SH-SY5Y (cell line): ENCODE measurements around the gene PLA2G4E.

Experiments used
- GATA2 ChIP-seq: IDR thresholded peaks from 2 replicates; pipeline ENCODE4 v1.6.1; 2011; ENCODE audit warnings: mild to moderate bottlenecking, low read depth, low read length
- GATA3 ChIP-seq: IDR thresholded peaks from 2 replicates; pipeline ENCODE4 v1.6.1; 2011; ENCODE audit warnings: low read depth, mild to moderate bottlenecking, low read length, moderate library complexity

Gene PLA2G4E

GRCh38 chr15:41994772-41995475 lies 25.9 kb downstream of the PLA2G4E start:
- no peak for TF ChIP-seq GATA3
- no peak for TF ChIP-seq GATA2

DNA sequence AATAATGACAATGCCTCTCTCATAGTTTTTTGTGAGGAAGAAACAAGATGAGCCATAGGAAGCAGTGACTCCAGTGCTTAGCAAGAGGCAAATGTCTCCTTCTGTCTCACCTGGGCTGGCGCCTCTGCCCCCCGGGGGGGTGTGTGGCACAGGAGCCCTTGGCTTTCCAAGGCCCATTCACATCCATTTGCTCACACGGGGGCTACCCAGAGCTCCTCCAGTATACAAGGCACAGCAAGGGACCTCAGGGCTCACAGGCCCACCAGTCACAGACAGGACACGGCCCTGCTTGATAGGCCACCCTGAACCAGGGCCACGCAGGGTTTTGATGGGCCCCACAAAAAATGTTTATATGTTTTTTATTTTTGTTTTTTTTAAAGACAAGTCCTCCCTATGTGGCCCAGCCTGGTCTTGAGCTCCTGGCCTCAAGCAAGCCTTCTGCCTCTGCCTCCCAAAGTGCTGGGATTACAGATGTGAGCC lies 26.6 kb downstream of the PLA2G4E start:
- no peak for TF ChIP-seq GATA3
- no peak for TF ChIP-seq GATA2

- TF ChIP-seq GATA2 (no peak), GATA3 (no peak)
These were observed 27.2 kb downstream of the PLA2G4E start for GRCh38 chr15:41993472-41994170.

DNA sequence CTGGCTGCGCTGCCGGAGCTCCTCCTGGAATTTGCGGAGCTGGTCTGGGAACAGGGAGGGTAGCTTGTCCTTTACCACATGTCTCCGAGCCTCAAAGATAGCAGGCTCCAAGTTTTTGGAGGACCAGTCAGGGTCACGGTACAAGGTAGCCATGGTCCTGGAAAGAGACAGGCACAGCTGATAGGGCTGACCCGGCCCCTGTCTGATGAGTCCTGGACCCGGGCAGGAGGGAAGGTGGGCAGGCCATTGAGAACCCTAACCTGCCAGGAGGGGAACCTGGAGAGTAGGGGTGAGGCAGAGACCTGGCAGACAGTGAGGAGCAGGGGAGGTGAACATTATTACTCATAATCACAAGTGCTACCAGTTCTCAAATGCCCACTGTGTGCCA lies 28.0 kb downstream of the PLA2G4E start:
- TF ChIP-seq GATA3 = no peak

- TF ChIP-seq GATA3 = no peak
These were observed 28.6 kb downstream of the PLA2G4E start for GRCh38 chr15:41992151-41992802.

- TF ChIP-seq GATA2 (no peak), GATA3 (no peak)
These were observed 30.2 kb downstream of the PLA2G4E start for GRCh38 chr15:41990691-41991090.

- no peak for TF ChIP-seq GATA2
- no peak for TF ChIP-seq GATA3
These were observed 30.6 kb downstream of the PLA2G4E start for GRCh38 chr15:41990243-41990605.

GRCh38 chr15:41989573-41990242 lies 31.1 kb downstream of the PLA2G4E start:
- no peak for TF ChIP-seq GATA3
- no peak for TF ChIP-seq GATA2

- no peak for TF ChIP-seq GATA3
- TF ChIP-seq GATA2 = no peak
These were observed 31.8 kb downstream of the PLA2G4E start for GRCh38 chr15:41988896-41989572.

GRCh38 chr15:41987925-41988275 lies 32.9 kb downstream of the PLA2G4E start:
- TF ChIP-seq GATA3 (no peak), GATA2 (no peak)

DNA sequence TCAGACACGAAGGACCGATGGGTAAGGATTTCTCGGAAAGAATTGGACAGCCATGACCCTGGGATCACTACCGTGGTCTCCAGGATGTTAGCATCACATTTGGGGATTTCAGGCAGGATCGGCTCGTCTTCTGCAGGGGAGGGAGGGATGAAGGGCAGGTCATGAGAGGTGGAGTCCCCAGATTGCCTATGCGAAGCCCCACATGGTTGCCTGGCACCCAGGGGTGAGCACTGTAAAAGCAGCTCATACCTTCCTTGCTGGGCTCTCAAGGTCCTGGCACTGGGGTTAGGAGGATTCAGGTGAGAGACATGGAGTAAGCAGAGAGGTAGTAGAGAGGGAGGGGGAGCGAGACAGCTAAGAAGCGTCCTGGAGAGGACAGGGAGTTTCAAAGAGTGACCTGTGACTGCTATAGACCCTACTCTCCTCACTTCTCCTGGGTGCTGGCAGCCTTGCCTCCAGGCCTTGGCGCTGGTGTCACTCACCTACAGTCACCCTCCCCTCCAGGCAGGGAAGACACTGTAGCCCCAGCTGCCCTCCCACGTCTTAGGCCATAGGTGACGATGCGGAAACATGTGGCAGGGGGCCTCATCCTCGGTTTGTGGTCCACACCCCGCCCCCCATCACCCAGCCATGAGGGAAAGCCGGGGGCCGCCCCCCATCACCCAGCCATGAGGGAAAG lies 33.5 kb downstream of the PLA2G4E start:
- TF ChIP-seq GATA3 (no peak), GATA2 (no peak)

DNA sequence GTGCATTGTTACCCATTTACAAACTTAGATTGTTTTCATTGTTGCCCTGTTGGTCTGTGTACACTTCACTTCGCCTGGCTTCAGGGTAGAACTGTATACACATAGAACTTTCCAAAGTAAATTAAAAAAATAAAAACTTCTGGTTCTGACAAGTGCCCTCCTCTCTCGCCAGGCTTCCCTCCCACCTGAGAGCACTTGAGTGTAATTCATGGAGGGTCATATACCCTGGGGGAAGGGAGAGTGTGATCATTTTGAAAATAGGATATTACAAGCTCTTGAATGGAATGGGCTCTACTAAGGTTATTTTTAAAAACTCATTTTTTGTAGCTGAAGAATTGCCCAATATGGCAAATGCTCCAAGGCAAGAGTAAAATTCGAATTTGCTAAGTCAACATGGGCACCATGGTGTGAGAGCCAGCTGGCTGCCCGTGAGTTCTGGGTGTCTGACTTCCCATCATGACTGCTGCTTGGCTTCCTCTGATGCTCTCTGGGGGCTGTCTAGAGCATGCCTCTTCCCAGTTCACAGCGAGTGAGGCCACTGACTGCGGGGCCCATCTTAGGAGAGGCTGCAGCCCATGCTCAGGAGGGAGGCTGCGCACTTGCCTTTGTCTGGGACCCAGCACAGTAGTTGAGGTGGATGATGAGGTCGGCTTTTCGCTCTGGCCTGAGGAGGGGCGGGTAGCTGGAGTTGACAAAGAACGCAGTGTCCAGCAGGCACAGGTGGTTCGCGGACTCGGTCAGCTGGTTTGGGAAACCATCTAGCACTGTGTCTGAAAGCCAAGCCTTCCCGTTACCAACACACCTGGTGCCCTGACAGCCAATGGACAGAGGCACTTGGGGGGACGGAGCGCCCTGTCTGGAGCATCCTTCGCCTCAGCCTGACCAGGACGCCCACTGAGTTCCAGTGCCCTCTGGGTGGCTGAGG lies 35.3 kb downstream of the PLA2G4E start:
- TF ChIP-seq GATA2 (no peak), GATA3 (no peak)
